HepG2 (cell line): ENCODE measurements around the gene B9D2. TPM values are rescaled to one million over a fixed set of nuclear protein-coding genes. Genes with fewer than 3 reads are reported as not detected.

Source experiments
- AKAP8 ChIP-seq: sonication (generic); formaldehyde crosslinking; IDR thresholded peaks from 2 replicates; pipeline ENCODE4 v1.5.1; 2020; ENCODE audit warnings: mild to moderate bottlenecking, missing genetic modification reagents
- ARID2 ChIP-seq: sonication (generic); formaldehyde crosslinking; IDR thresholded peaks from 2 replicates; pipeline ENCODE4 v1.8.1; 2022; ENCODE audit warnings: mild to moderate bottlenecking, missing genetic modification reagents, borderline replicate concordance
- CBX5 ChIP-seq: sonication (generic); formaldehyde crosslinking; IDR thresholded peaks from 2 replicates; pipeline ENCODE4 v1.4.0; 2020; ENCODE audit warnings: missing genetic modification reagents, borderline replicate concordance
- ELK4 ChIP-seq: sonication (generic); formaldehyde crosslinking; IDR thresholded peaks from 2 replicates; pipeline ENCODE4 v1.9.0; 2021; ENCODE audit warnings: missing genetic modification reagents, borderline replicate concordance
- HIVEP1 ChIP-seq: sonication (generic); formaldehyde crosslinking; IDR thresholded peaks from 2 replicates; pipeline ENCODE4 v1.4.0; 2020; ENCODE audit warnings: mild to moderate bottlenecking, missing genetic modification reagents
- HNRNPUL1 ChIP-seq: fragments of 200-400 bp; formaldehyde crosslinking; IDR thresholded peaks from 2 replicates; pipeline ENCODE4 v1.6.1; 2017; ENCODE audit warnings: low read depth, mild to moderate bottlenecking, low read length, moderate library complexity
- ISL2 ChIP-seq: sonication (generic); formaldehyde crosslinking; IDR thresholded peaks from 2 replicates; pipeline ENCODE4 v1.5.0; 2020; ENCODE audit warnings: missing genetic modification reagents
- MIER3 ChIP-seq: IDR thresholded peaks from 2 replicates; pipeline ENCODE4 v1.6.1; 2016; ENCODE audit warnings: missing compliant biosample characterization, borderline replicate concordance
- RELA ChIP-seq: sonication (generic); formaldehyde crosslinking; IDR thresholded peaks from 2 replicates; pipeline ENCODE4 v1.4.0; 2020; ENCODE audit warnings: missing genetic modification reagents
- TBX3 ChIP-seq: fragments of 450-650 bp; IDR thresholded peaks from 2 replicates; pipeline ENCODE4 v1.6.1; 2017; ENCODE audit warnings: antibody characterized with exemption, mild to moderate bottlenecking, inconsistent platforms, borderline replicate concordance
- ZNF136 ChIP-seq: sonication (generic); formaldehyde crosslinking; IDR thresholded peaks from 2 replicates; pipeline ENCODE4 v1.8.1; 2022; ENCODE audit warnings: low read depth, mild to moderate bottlenecking, moderate library complexity, missing genetic modification reagents
- ZNF333 ChIP-seq: sonication (generic); formaldehyde crosslinking; IDR thresholded peaks from 2 replicates; pipeline ENCODE4 v1.4.0; 2020; ENCODE audit warnings: mild to moderate bottlenecking, missing genetic modification reagents, borderline replicate concordance
- ZNF354B ChIP-seq: sonication (generic); formaldehyde crosslinking; IDR thresholded peaks from 2 replicates; pipeline ENCODE4 v1.8.0; 2022; ENCODE audit warnings: mild to moderate bottlenecking, missing genetic modification reagents
- ZNF446 ChIP-seq: sonication (generic); formaldehyde crosslinking; IDR thresholded peaks from 2 replicates; pipeline ENCODE4 v1.5.0; 2020; ENCODE audit warnings: mild to moderate bottlenecking, missing genetic modification reagents
- ZNF691 ChIP-seq: sonication (generic); formaldehyde crosslinking; IDR thresholded peaks from 2 replicates; pipeline ENCODE4 v1.4.0; 2020; ENCODE audit warnings: missing genetic modification reagents, low read depth, mild to moderate bottlenecking, borderline replicate concordance
- ZUFSP ChIP-seq: sonication (generic); formaldehyde crosslinking; IDR thresholded peaks from 2 replicates; pipeline ENCODE4 v1.9.0; 2021; ENCODE audit warnings: missing genetic modification reagents, mild to moderate bottlenecking, borderline replicate concordance
- polyA plus RNA-seq, 8 experiments: library from polyadenylated mRNA; depleted of rRNA in 3 of 8; stranded (reverse) in 7 of 8; unstranded in 1 of 8; fragments of >200 nt; fragmentation: Illumina TruSeq in 4 of 8; extraction: Trizol in 4 of 8; gene quantifications; 2 replicates each; pipeline versions ENCODE4 v1.2.1 to v1.2.3, GENCODE V29; 2011 to 2016; ENCODE audit warnings: low read depth in 4 of 8, missing spikeins in 1 of 8, mixed read lengths in 1 of 8; ENCODE audit not compliant: insufficient read depth in 1 of 8
- total RNA-seq, 5 experiments: library from RNA; depleted of rRNA; stranded (reverse); fragments of >200 nt; fragmentation: Illumina TruSeq; extraction: Trizol; gene quantifications; 2 replicates each; pipeline ENCODE4 v1.2.3, GENCODE V29; 2016; ENCODE audit warnings: low read depth in 1 of 5
- TF ChIP-seq, protein P1 (sequence below): sonication (generic); formaldehyde crosslinking; IDR thresholded peaks from 2 replicates; pipeline ENCODE4 v1.4.0; 2020; ENCODE audit warnings: missing genetic modification reagents
- TF ChIP-seq, protein P2 (sequence below): sonication (generic); formaldehyde crosslinking; IDR thresholded peaks from 2 replicates; pipeline ENCODE4 v1.8.0; 2023; ENCODE audit warnings: mild to moderate bottlenecking, missing genetic modification reagents
- TF ChIP-seq, protein P3 (sequence below): sonication (generic); formaldehyde crosslinking; IDR thresholded peaks from 2 replicates; pipeline ENCODE4 v1.4.0; 2020; ENCODE audit warnings: missing genetic modification reagents, mild to moderate bottlenecking, borderline replicate concordance
- TF ChIP-seq, protein P4 (sequence below): IDR thresholded peaks from 2 replicates; pipeline ENCODE4 v1.6.1; 2012; ENCODE audit warnings: inconsistent platforms

B9D2 gene
- total and polyA plus RNA-seq, 2 of the 13 experiments (the other 11 are each of a cell fraction or from before 2014, with no cell fraction given): 3.1 to 4.4 TPM

GRCh38 chr19:41323430-41324125 lies 40.4 kb downstream of the B9D2 start (continued):
- TF ChIP-seq TBX3 (no peak), ZNF446 (no peak), ELK4 (CRISPR knock-in tag) (no peak), ISL2 (no peak), ZNF333 (CRISPR knock-in tag) (no peak), HNRNPUL1 (no peak), ZNF136 (CRISPR knock-in tag) (no peak), AKAP8 (CRISPR knock-in tag) (no peak; the same call in 1 of the 2 replicates), RELA (no peak), ARID2 (CRISPR knock-in tag) (peak; percentile 51; the same call in 1 of the 2 replicates), ZNF354B (CRISPR knock-in tag) (no peak), HIVEP1 (CRISPR knock-in tag) (peak; percentile 61; the same call in 1 of the 2 replicates), CBX5 (CRISPR knock-in tag) (0 out of 2 replicates have a peak, but pooled peaks have one; percentile 16), MIER3 (CRISPR knock-in tag) (no peak; the same call in 1 of the 2 replicates), ZNF691 (CRISPR knock-in tag) (no peak), ZUFSP (CRISPR knock-in tag) (no peak)
- TF ChIP-seq, protein P1, sequence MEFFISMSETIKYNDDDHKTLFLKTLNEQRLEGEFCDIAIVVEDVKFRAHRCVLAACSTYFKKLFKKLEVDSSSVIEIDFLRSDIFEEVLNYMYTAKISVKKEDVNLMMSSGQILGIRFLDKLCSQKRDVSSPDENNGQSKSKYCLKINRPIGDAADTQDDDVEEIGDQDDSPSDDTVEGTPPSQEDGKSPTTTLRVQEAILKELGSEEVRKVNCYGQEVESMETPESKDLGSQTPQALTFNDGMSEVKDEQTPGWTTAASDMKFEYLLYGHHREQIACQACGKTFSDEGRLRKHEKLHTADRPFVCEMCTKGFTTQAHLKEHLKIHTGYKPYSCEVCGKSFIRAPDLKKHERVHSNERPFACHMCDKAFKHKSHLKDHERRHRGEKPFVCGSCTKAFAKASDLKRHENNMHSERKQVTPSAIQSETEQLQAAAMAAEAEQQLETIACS: no peak
- TF ChIP-seq, protein P2, sequence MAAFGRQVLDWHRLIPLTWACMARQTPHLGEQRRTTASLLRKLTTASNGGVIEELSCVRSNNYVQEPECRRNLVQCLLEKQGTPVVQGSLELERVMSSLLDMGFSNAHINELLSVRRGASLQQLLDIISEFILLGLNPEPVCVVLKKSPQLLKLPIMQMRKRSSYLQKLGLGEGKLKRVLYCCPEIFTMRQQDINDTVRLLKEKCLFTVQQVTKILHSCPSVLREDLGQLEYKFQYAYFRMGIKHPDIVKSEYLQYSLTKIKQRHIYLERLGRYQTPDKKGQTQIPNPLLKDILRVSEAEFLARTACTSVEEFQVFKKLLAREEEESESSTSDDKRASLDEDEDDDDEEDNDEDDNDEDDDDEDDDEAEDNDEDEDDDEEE (CRISPR knock-in tag): no peak
- TF ChIP-seq, protein P3, sequence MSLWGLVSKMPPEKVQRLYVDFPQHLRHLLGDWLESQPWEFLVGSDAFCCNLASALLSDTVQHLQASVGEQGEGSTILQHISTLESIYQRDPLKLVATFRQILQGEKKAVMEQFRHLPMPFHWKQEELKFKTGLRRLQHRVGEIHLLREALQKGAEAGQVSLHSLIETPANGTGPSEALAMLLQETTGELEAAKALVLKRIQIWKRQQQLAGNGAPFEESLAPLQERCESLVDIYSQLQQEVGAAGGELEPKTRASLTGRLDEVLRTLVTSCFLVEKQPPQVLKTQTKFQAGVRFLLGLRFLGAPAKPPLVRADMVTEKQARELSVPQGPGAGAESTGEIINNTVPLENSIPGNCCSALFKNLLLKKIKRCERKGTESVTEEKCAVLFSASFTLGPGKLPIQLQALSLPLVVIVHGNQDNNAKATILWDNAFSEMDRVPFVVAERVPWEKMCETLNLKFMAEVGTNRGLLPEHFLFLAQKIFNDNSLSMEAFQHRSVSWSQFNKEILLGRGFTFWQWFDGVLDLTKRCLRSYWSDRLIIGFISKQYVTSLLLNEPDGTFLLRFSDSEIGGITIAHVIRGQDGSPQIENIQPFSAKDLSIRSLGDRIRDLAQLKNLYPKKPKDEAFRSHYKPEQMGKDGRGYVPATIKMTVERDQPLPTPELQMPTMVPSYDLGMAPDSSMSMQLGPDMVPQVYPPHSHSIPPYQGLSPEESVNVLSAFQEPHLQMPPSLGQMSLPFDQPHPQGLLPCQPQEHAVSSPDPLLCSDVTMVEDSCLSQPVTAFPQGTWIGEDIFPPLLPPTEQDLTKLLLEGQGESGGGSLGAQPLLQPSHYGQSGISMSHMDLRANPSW (CRISPR knock-in tag): no peak
- TF ChIP-seq, protein P4, sequence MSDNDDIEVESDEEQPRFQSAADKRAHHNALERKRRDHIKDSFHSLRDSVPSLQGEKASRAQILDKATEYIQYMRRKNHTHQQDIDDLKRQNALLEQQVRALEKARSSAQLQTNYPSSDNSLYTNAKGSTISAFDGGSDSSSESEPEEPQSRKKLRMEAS: peak; percentile 41
